IMR-90 (cell line): ENCODE results near the gene DOCK9. TPM values are rescaled to one million over a fixed set of nuclear protein-coding genes. Genes with fewer than 3 reads are reported as not detected.

Experiments
- ATAC-seq: fragments of 200-7000 bp; cut with Tn5 transposase; 2 replicates; pipeline ENCODE4 v1.9.1; 2020; ENCODE audit warnings: low read depth, mild to moderate bottlenecking, moderate library complexity
- BruUV-seq: library from RNA; stranded (reverse); fragments of 400-500 nt; replicated peaks from 2 replicates; lab custom pipeline; 2021; lab: Mats Ljungman, UMichigan
- CTCF ChIA-PET: fragments of 300-600 bp; formaldehyde crosslinking; extraction: SDS; loops from one replicate; lab custom pipeline; 2021; ENCODE audit warnings: antibody characterized with exemption; lab: Yijun Ruan, JAX
- POLR2A ChIA-PET: fragments of 300-600 bp; sonication (Branson Sonifier 250); formaldehyde crosslinking; loops from one replicate; lab custom pipeline; 2022; ENCODE audit warnings: antibody characterized with exemption; ENCODE audit not compliant: unreplicated experiment; lab: Charles Lee
- DNase-seq: peaks from one replicate; pipeline ENCODE4 v3.0.0; 2013
- H2AFZ ChIP-seq: replicated peaks from 2 replicates; pipeline ENCODE3; 2013; ENCODE audit warnings: low read length, mild to moderate bottlenecking; ENCODE audit not compliant: poor library complexity
- H2AK5ac ChIP-seq: 2 replicates; pipeline ENCODE4 v1.6.1; 2013; ENCODE audit warnings: low read depth, low read length, inconsistent platforms
- H2AK9ac ChIP-seq: replicated peaks from 2 replicates; pipeline ENCODE3; 2013; ENCODE audit warnings: mild to moderate bottlenecking, low read depth, low read length, moderate library complexity; ENCODE audit not compliant: poor library complexity
- H2BK120ac ChIP-seq: 2 replicates; pipeline ENCODE4 v1.6.1; 2013; ENCODE audit warnings: low read depth, low read length, inconsistent platforms
- H2BK15ac ChIP-seq: 3 replicates; pipeline ENCODE4 v1.6.1; 2013; ENCODE audit warnings: low read depth, low read length, inconsistent platforms
- H2BK20ac ChIP-seq: 2 replicates; pipeline ENCODE4 v1.6.1; 2013; ENCODE audit warnings: low read depth, mild to moderate bottlenecking, inconsistent platforms, low read length, moderate library complexity
- H2BK5ac ChIP-seq: 2 replicates; pipeline ENCODE4 v1.6.1; 2013; ENCODE audit warnings: mild to moderate bottlenecking, low read depth, low read length, inconsistent platforms; ENCODE audit not compliant: poor library complexity, severe bottlenecking
- H3K14ac ChIP-seq: replicated peaks from 2 replicates; pipeline ENCODE4 v1.6.1; 2013; ENCODE audit warnings: low read depth, low read length, inconsistent platforms
- H3K18ac ChIP-seq: 2 replicates; pipeline ENCODE4 v1.6.1; 2013; ENCODE audit warnings: low read depth, low read length, control low read depth
- H3K23ac ChIP-seq: 2 replicates; pipeline ENCODE4 v1.6.1; 2013; ENCODE audit warnings: low read depth, low read length, inconsistent platforms
- H3K27ac ChIP-seq: 2 replicates; pipeline ENCODE4 v1.5.1; 2013; ENCODE audit warnings: mild to moderate bottlenecking, control low read depth, low read length; ENCODE audit not compliant: insufficient read depth
- H3K27me3 ChIP-seq: 2 replicates; pipeline ENCODE4 v1.6.1; 2013; ENCODE audit warnings: low read length; ENCODE audit not compliant: control insufficient read depth, insufficient read depth
- H3K36me3 ChIP-seq: 2 replicates; pipeline ENCODE4 v1.6.1; 2013; ENCODE audit warnings: low read length, mixed read lengths; ENCODE audit not compliant: control insufficient read depth, insufficient read depth
- H3K4ac ChIP-seq: 2 replicates; pipeline ENCODE4 v1.6.1; 2013; ENCODE audit warnings: low read depth, low read length, inconsistent platforms
- H3K4me1 ChIP-seq: 2 replicates; pipeline ENCODE4 v1.6.1; 2013; ENCODE audit warnings: low read length, mixed read lengths; ENCODE audit not compliant: control insufficient read depth, insufficient read depth
- H3K4me2 ChIP-seq: 2 replicates; pipeline ENCODE4 v1.6.1; 2013; ENCODE audit warnings: low read depth, mild to moderate bottlenecking, control low read depth, low read length, moderate library complexity
- H3K4me3 ChIP-seq: 2 replicates; pipeline ENCODE4 v1.5.1; 2013; ENCODE audit warnings: low read depth, mild to moderate bottlenecking, control low read depth, low read length, moderate library complexity; ENCODE audit not compliant: insufficient read depth
- H3K56ac ChIP-seq: 2 replicates; pipeline ENCODE4 v1.6.1; 2013; ENCODE audit warnings: low read length, inconsistent platforms; ENCODE audit not compliant: insufficient read depth; ENCODE audit errors: extremely low read depth
- H3K79me1 ChIP-seq, 2 experiments: 2 replicates each; pipeline ENCODE4 v1.6.1; 2013; ENCODE audit warnings: low read length in 2 of 2, inconsistent platforms in 1 of 2, low read depth in 1 of 2
- H3K9ac ChIP-seq: 2 replicates; pipeline ENCODE4 v1.6.1; 2013; ENCODE audit warnings: low read depth, low read length, control low read depth
- H3K9me1 ChIP-seq: 2 replicates; pipeline ENCODE4 v1.6.1; 2013; ENCODE audit warnings: low read length, inconsistent platforms; ENCODE audit not compliant: insufficient read depth
- H3K9me3 ChIP-seq: 2 replicates; pipeline ENCODE4 v1.6.1; 2013; ENCODE audit warnings: low read length; ENCODE audit not compliant: control insufficient read depth, insufficient read depth
- H4K20me1 ChIP-seq: 2 replicates; pipeline ENCODE4 v1.6.1; 2013; ENCODE audit warnings: low read length, inconsistent platforms; ENCODE audit not compliant: insufficient read depth
- H4K5ac ChIP-seq: 2 replicates; pipeline ENCODE4 v1.6.1; 2013; ENCODE audit warnings: mild to moderate bottlenecking, low read depth, low read length, control low read depth
- H4K8ac ChIP-seq, 2 experiments: 2 replicates each; pipeline ENCODE4 v1.6.1; 2013; ENCODE audit warnings: low read depth in 2 of 2, low read length in 2 of 2, control low read depth in 1 of 2, inconsistent platforms in 1 of 2
- H4K91ac ChIP-seq: 2 replicates; pipeline ENCODE4 v1.6.1; 2013; ENCODE audit warnings: low read depth, low read length, inconsistent platforms; ENCODE audit not compliant: insufficient read depth
- BHLHE40 ChIP-seq: fragments of 150-350 bp; IDR thresholded peaks from 2 replicates; pipeline ENCODE4 v1.6.1; 2016; ENCODE audit warnings: mild to moderate bottlenecking, low read depth, low read length
- CHD1 ChIP-seq: IDR thresholded peaks from 2 replicates; pipeline ENCODE4 v1.6.1; 2012; ENCODE audit warnings: low read depth, low read length, improper control_type of control experiment
- MAFK ChIP-seq: IDR thresholded peaks from 2 replicates; pipeline ENCODE4 v1.6.1; 2012; ENCODE audit warnings: low read depth, low read length, improper control_type of control experiment
- RAD21 ChIP-seq: IDR thresholded peaks from 2 replicates; pipeline ENCODE4 v1.6.1; 2012; ENCODE audit warnings: low read length, improper control_type of control experiment
- RCOR1 ChIP-seq: IDR thresholded peaks from 2 replicates; pipeline ENCODE4 v1.6.1; 2012; ENCODE audit warnings: mild to moderate bottlenecking, low read length, improper control_type of control experiment; ENCODE audit not compliant: insufficient replicate concordance
- RFX5 ChIP-seq: IDR thresholded peaks from 2 replicates; pipeline ENCODE4 v1.8.0; 2012; ENCODE audit warnings: low read depth, mild to moderate bottlenecking, low read length, moderate library complexity
- SMC3 ChIP-seq: fragments of 150-350 bp; IDR thresholded peaks from 2 replicates; pipeline ENCODE4 v1.6.1; 2016; ENCODE audit warnings: low read depth, mild to moderate bottlenecking, antibody characterized with exemption, low read length, moderate library complexity
- WGBS, 2 experiments: methylation state at CpG; one replicate each; pipeline versions ENCODE4 v1.1.5 to v1.1.7; 2013; ENCODE audit warnings: missing lambda C conversion rate in 2 of 2; ENCODE audit not compliant: insufficient read length in 1 of 2; ENCODE audit errors: extremely low coverage in 2 of 2; 5-methylcytosine and 5-hydroxymethylcytosine counted together
- dilution Hi-C: fragments of 300-500 bp; cut with HindIII; formaldehyde crosslinking; loops from one replicate; pipeline ENCODE4 v1.14.3; 2018; ENCODE audit warnings: low sequenced_read_pairs; ENCODE audit not compliant: unreplicated experiment
- in situ Hi-C: fragments of 300-500 bp; cut with MboI; formaldehyde crosslinking; loops from 3 replicates; pipeline ENCODE4 v1.14.3; 2019; ENCODE audit warnings: low sequenced_read_pairs, inconsistent platforms, mixed read lengths
- intact Hi-C: fragments of 100-400 bp; cut with micrococcal nuclease; formaldehyde crosslinking; loops from 2 replicates; pipeline ENCODE4 v1.10.0; 2022
- polyA plus RNA-seq, 3 experiments: library from polyadenylated mRNA; depleted of rRNA; stranded (reverse); fragments of >200 nt; gene quantifications; 2 replicates each; pipeline ENCODE4 v1.2.3, GENCODE V29; 2012; ENCODE audit warnings: low replicate concordance in 1 of 3
- total RNA-seq: library from RNA; depleted of rRNA; stranded (reverse); fragments of >200 nt; gene quantifications from 2 replicates; pipeline ENCODE4 v1.2.3, GENCODE V29; 2012
- TF ChIP-seq, protein P1 (sequence below): fragments of 150-350 bp; IDR thresholded peaks from 2 replicates; pipeline ENCODE4 v1.6.1; 2016; ENCODE audit warnings: low read depth, mild to moderate bottlenecking, low read length, moderate library complexity, borderline replicate concordance

Gene DOCK9
- total and polyA plus RNA-seq, 2 of the 4 experiments (the other 2 are of a cell fraction) = 4.8 to 7.2 TPM

DNA sequence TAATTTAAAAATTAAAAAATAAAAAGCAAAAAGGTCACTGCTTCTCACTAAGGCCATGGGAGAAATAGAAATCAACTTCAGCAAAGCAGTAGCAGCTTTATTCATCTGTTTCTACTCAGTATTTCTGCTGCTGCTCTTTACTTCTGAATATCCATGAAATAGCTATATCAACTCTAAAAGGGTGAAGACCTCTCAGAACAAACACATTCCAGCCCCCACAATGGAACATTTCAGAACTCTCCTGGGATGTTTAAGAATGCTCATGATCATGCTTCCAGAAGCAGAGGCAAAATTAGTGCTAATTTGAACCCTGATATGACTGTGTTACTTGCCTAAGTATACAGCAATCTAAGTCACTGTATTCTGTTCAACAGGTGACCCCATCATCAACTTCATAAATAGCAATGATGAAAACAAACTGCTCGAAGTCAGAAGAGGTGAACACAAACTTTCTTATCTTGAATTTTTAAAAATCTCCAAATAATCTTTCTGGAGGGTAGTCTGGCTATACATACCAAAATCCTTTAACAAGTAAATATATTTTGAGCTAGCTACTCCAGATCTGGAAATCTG lies 29.6 kb upstream of the DOCK9 start:
- H3K27ac ChIP-seq = no peak overlapping the region
- no peak overlapping the region for H2AFZ ChIP-seq
- ATAC-seq (no peak), DNase-seq (no peak)
- intact Hi-C loops (no loop called here), in situ Hi-C loops (no loop called here), dilution Hi-C loops (no loop called here)
- no peaks in the 10 kb centered on the region for H3K9me3 ChIP-seq
- H3K23ac ChIP-seq = no peak overlapping the region
- H2BK5ac ChIP-seq = no peak overlapping the region
- H2AK9ac ChIP-seq = no peak overlapping the region
- H3K9ac ChIP-seq = no peak overlapping the region
- H3K56ac ChIP-seq = no peak overlapping the region
- TF ChIP-seq SMC3 (no peak), RAD21 (no peak), RFX5 (no peak), RCOR1 (no peak), BHLHE40 (no peak), MAFK (no peak), CHD1 (no peak)
- TF ChIP-seq, protein P1, sequence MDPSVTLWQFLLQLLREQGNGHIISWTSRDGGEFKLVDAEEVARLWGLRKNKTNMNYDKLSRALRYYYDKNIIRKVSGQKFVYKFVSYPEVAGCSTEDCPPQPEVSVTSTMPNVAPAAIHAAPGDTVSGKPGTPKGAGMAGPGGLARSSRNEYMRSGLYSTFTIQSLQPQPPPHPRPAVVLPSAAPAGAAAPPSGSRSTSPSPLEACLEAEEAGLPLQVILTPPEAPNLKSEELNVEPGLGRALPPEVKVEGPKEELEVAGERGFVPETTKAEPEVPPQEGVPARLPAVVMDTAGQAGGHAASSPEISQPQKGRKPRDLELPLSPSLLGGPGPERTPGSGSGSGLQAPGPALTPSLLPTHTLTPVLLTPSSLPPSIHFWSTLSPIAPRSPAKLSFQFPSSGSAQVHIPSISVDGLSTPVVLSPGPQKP = no peak
- H3K4me2 ChIP-seq = no peak overlapping the region
- no peak overlapping the region for H3K4me3 ChIP-seq
- H4K5ac ChIP-seq = no peak overlapping the region
- no peaks in the 10 kb centered on the region for H3K79me1 ChIP-seq
- H3K27me3 ChIP-seq = peaks cover 6% of the 10 kb centered on the region; the same call in 1 of the 2 replicates
- WGBS, 2 experiments = no CpG with 5 or more reads among the region's 1 CpG
- no peak overlapping the region for H3K14ac ChIP-seq
- no peak overlapping the region for H2AK5ac ChIP-seq
- CTCF ChIA-PET = interaction anchor here (0.9 to 1.1 kb wide), 2 partner anchors 168 to 169 kb away, joined by 3 to 4 read pairs; no protein-coding TSS in a partner anchor
- H3K9me1 ChIP-seq = 0 out of 2 replicates have a peak, but pooled peaks cover 5% of the 10 kb centered on the region
- no peak overlapping the region for H4K8ac ChIP-seq
- POLR2A ChIA-PET = no interaction called here
- H3K4ac ChIP-seq = no peak overlapping the region
- BruUV-seq = no TSS peak
- H2BK15ac ChIP-seq = no peak overlapping the region
- no peaks in the 10 kb centered on the region for H4K20me1 ChIP-seq
- no peaks in the 10 kb centered on the region for H3K4me1 ChIP-seq
- no peaks in the 10 kb centered on the region for H3K36me3 ChIP-seq
- no peak overlapping the region for H2BK120ac ChIP-seq
- no peak overlapping the region for H2BK20ac ChIP-seq
- H3K18ac ChIP-seq = no peak overlapping the region
- no peak overlapping the region for H4K91ac ChIP-seq
